ENCODE results near the gene SPTBN2.

The SPTBN2 gene

GRCh38 chr11:66752148-66752547 is 23.1 kb upstream of the SPTBN2 start:
- ChIA-PET CTCF (interaction anchor here (0.7 kb wide), 1 partner anchor 103 kb away, joined by 3 read pairs; no protein-coding TSS in a partner anchor), POLR2A (ENCODE audit: low non-redundant PET) (interaction anchor here (0.7 kb wide), 1 partner anchor 49 kb away, joined by 6 read pairs; no protein-coding TSS in a partner anchor)
- no peak overlapping the region for H3K27ac ChIP-seq
- no peak for TF ChIP-seq CTCF (conservative IDR thresholded peaks at IDR 0.05; ENCODE audit: low read depth)
- no peak for DNase-seq (ENCODE audit: low spot score)

- ChIA-PET POLR2A (ENCODE audit: low non-redundant PET) (no interaction called here), CTCF (no interaction called here)
- no peak for DNase-seq (ENCODE audit: low spot score)
Measured at GRCh38 chr11:66749091-66749490, 20.1 kb upstream of the SPTBN2 start.

GRCh38 chr11:66747480-66747879 is 18.5 kb upstream of the SPTBN2 start:
- H3K27ac ChIP-seq: peak overlapping the region; percentile 42; the same call in 1 of the 2 replicates
- ChIA-PET CTCF (interaction anchor here (0.8 kb wide), 1 partner anchor 20 kb away, joined by 3 read pairs; no protein-coding TSS in a partner anchor), POLR2A (ENCODE audit: low non-redundant PET) (no interaction called here)
- no peak for TF ChIP-seq CTCF (conservative IDR thresholded peaks at IDR 0.05; ENCODE audit: low read depth)
- no peak for DNase-seq (ENCODE audit: low spot score)

More at GRCh38 chr11:66749091-66749490, 20.1 kb upstream of the SPTBN2 start:
- no peak for TF ChIP-seq CTCF (conservative IDR thresholded peaks at IDR 0.05; ENCODE audit: low read depth)
- H3K27ac ChIP-seq: no peak overlapping the region

GRCh38 chr11:66745356-66746235 is 16.6 kb upstream of the SPTBN2 start:
- TF ChIP-seq CTCF (conservative IDR thresholded peaks at IDR 0.05; ENCODE audit: low read depth): no peak
- peak overlapping the region; percentile 99 for H3K27ac ChIP-seq
- CTCF ChIA-PET: interaction anchor here (0.6 kb wide), 1 partner anchor 59 kb away, joined by 3 read pairs; no protein-coding TSS in a partner anchor
- POLR2A ChIA-PET (ENCODE audit: low non-redundant PET): interaction anchor here (0.6 kb wide), 1 partner anchor 24 kb away, joined by 3 read pairs; no protein-coding TSS in a partner anchor
- peak; percentile 41 for DNase-seq (ENCODE audit: low spot score)

GRCh38 chr11:66744485-66745355 is 15.7 kb upstream of the SPTBN2 start:
- TF ChIP-seq CTCF (conservative IDR thresholded peaks at IDR 0.05; ENCODE audit: low read depth): no peak
- DNase-seq (ENCODE audit: low spot score): peak; percentile 89
- POLR2A ChIA-PET (ENCODE audit: low non-redundant PET): no interaction called here
- CTCF ChIA-PET: interaction anchor here (0.6 kb wide), 1 partner anchor 58 kb away, joined by 3 read pairs; no protein-coding TSS in a partner anchor
- H3K27ac ChIP-seq: peak overlapping the region; percentile 99
